ENCODE results near the gene PHLDB1. TPM values are rescaled to one million over a fixed set of nuclear protein-coding genes. Genes with fewer than 3 reads are reported as not detected.

Gene PHLDB1
- total RNA-seq, 1 experiment from 2014 or later = 36.2 TPM

- Histone ChIP-seq H3K79me2 (ENCODE audit: insufficient read depth, low read length) (no peaks in the 10 kb centered on the region), H3K36me3 (ENCODE audit: control insufficient read depth in 1 of 2, insufficient read depth in 2 of 2, low read length in 2 of 2) (peaks cover 3 to 4% of the 10 kb centered on the region in 2 experiments; a peak in 2 of 4 replicates), H3K9ac (ENCODE audit: low read length) (no peak overlapping the region), H4K20me1 (ENCODE audit: insufficient read depth) (no peaks in the 10 kb centered on the region), H2AFZ (ENCODE audit: low read depth, low read length, poor library complexity, severe bottlenecking) (no peak overlapping the region), H3K9me2 (ENCODE audit: insufficient read depth) (no peaks in the 10 kb centered on the region), H3K4me1 (ENCODE audit: control insufficient read depth in 1 of 2, insufficient read depth in 2 of 2, low read length in 2 of 2) (peaks cover 7 to 16% of the 10 kb centered on the region in 2 experiments; a peak in 3 of 4 replicates), H3K27ac (ENCODE audit: low read depth, low read length) (no peak overlapping the region), H3K27me3 (ENCODE audit: insufficient read depth, low read length) (no peaks in the 10 kb centered on the region), H3K9me3 (ENCODE audit: control insufficient read depth in 1 of 2, insufficient read depth in 1 of 2, low read depth in 1 of 2, low read length in 2 of 2) (no peaks in the 10 kb centered on the region), H3K4me2 (ENCODE audit: low read length) (no peak overlapping the region), H3K4me3 (replicated peaks in 1 of 2; ENCODE audit: low read depth in 1 of 2, low read length in 2 of 2) (no peak overlapping the region)
- intact Hi-C loops (cut with micrococcal nuclease) = no loop called here
- no peak for TF ChIP-seq CBX3 (IDR thresholded peaks at IDR 0.05; ENCODE audit: low read depth)
- no peak for TF ChIP-seq ZNF274 (IDR thresholded peaks at IDR 0.05; ENCODE audit: low read depth, low read length)
- no peak for TF ChIP-seq RAD21 (IDR thresholded peaks at IDR 0.05; ENCODE audit: low read depth)
- TF ChIP-seq FOSL1 (IDR thresholded peaks at IDR 0.05; ENCODE audit: low read depth) = no peak
- no peak for TF ChIP-seq EZH2 (IDR thresholded peaks at IDR 0.05)
- TF ChIP-seq SRF (IDR thresholded peaks at IDR 0.05; ENCODE audit: low read depth) = no peak
- TF ChIP-seq ELF1 (IDR thresholded peaks at IDR 0.05; ENCODE audit: borderline replicate concordance, low read depth) = no peak
- TF ChIP-seq EZH2phosphoT487 (IDR thresholded peaks at IDR 0.05; ENCODE audit: borderline replicate concordance) = no peak
- no peak for TF ChIP-seq POLR2A (IDR thresholded peaks at IDR 0.05; ENCODE audit: borderline replicate concordance, extremely low read depth, insufficient read depth, insufficient read length)
- POLR2A ChIA-PET = interaction anchor here (0.6 kb wide), 1 partner anchor 11 kb away, joined by 3 read pairs; no protein-coding TSS in a partner anchor
- DNase-seq (ENCODE audit: low read depth, low spot score) (no peak), ATAC-seq (no peak)
- RAD21 ChIA-PET (ENCODE audit: low non-redundant PET in 1 of 2, low total read pairs in 2 of 2, uncharacterized antibody in 2 of 2, unreplicated experiment in 2 of 2) = no interaction called here
- BruUV-seq (replicated peaks) = no TSS peak
- CTCF ChIA-PET = interaction anchor here (0.8 kb wide), 1 partner anchor 62 kb away, joined by 4 read pairs; no protein-coding TSS in a partner anchor
Measured at GRCh38 chr11:118657238-118657637, 49.8 kb downstream of the PHLDB1 start.

- peaks cover 3 to 4% of the 10 kb centered on the region in 2 experiments; a peak in 2 of 4 replicates for H3K36me3 ChIP-seq (ENCODE audit: control insufficient read depth in 1 of 2, insufficient read depth in 2 of 2, low read length in 2 of 2)
- TF ChIP-seq SRF (IDR thresholded peaks at IDR 0.05; ENCODE audit: low read depth) (no peak), JUND (IDR thresholded peaks at IDR 0.05) (no peak), EZH2 (IDR thresholded peaks at IDR 0.05) (no peak), YY1 (IDR thresholded peaks at IDR 0.05; ENCODE audit: extremely low read depth, insufficient replicate concordance, low read depth, low read length) (no peak), ZNF274 (IDR thresholded peaks at IDR 0.05; ENCODE audit: low read depth, low read length) (no peak), ZBTB33 (IDR thresholded peaks at IDR 0.05; ENCODE audit: extremely low read depth, insufficient replicate concordance, low read length) (no peak), EGR1 (IDR thresholded peaks at IDR 0.05; ENCODE audit: low read depth) (no peak), RAD21 (IDR thresholded peaks at IDR 0.05; ENCODE audit: low read depth) (no peak), POLR2A (IDR thresholded peaks at IDR 0.05; ENCODE audit: borderline replicate concordance, extremely low read depth, insufficient read depth, insufficient read length) (no peak)
Measured at GRCh38 chr11:118657709-118658428, 50.5 kb downstream of the PHLDB1 start.

More at GRCh38 chr11:118657709-118658428, 50.5 kb downstream of the PHLDB1 start:
- DNase-seq (ENCODE audit: low read depth, low spot score) (no peak), ATAC-seq (no peak)
- POLR2A ChIA-PET = no interaction called here
- Histone ChIP-seq H3K27me3 (ENCODE audit: insufficient read depth, low read length) (no peaks in the 10 kb centered on the region), H2AFZ (ENCODE audit: low read depth, low read length, poor library complexity, severe bottlenecking) (no peak overlapping the region), H3K9ac (ENCODE audit: low read length) (no peak overlapping the region), H3K79me2 (ENCODE audit: insufficient read depth, low read length) (no peaks in the 10 kb centered on the region), H3K4me3 (replicated peaks in 1 of 2; ENCODE audit: low read depth in 1 of 2, low read length in 2 of 2) (no peak overlapping the region), H3K4me1 (ENCODE audit: control insufficient read depth in 1 of 2, insufficient read depth in 2 of 2, low read length in 2 of 2) (peaks cover 7 to 16% of the 10 kb centered on the region in 2 experiments; a peak in 3 of 4 replicates), H4K20me1 (ENCODE audit: insufficient read depth) (no peaks in the 10 kb centered on the region), H3K9me2 (ENCODE audit: insufficient read depth) (no peaks in the 10 kb centered on the region), H3K4me2 (ENCODE audit: low read length) (no peak overlapping the region), H3K27ac (ENCODE audit: low read depth, low read length) (no peak overlapping the region; the same call in 1 of the 2 replicates), H3K9me3 (ENCODE audit: control insufficient read depth in 1 of 2, insufficient read depth in 1 of 2, low read depth in 1 of 2, low read length in 2 of 2) (no peaks in the 10 kb centered on the region)
- RAD21 ChIA-PET (ENCODE audit: low non-redundant PET in 1 of 2, low total read pairs in 2 of 2, uncharacterized antibody in 2 of 2, unreplicated experiment in 2 of 2) = interaction anchor here in 1 of 2 experiments (0.6 kb wide), 1 partner anchor 32 kb away, joined by 8 read pairs; no protein-coding TSS in a partner anchor
- CTCF ChIA-PET = interaction anchor here (0.8 to 1.6 kb wide), 4 partner anchors 23 to 63 kb away, joined by 3 to 5 read pairs (median 4); partner anchors contain the start of gene PHLDB1
- intact Hi-C loops (cut with micrococcal nuclease) = loop anchor here (2.0 kb wide), 1 partner anchor 51 kb away; the partner anchor contains the start of gene PHLDB1
- BruUV-seq (replicated peaks) = no TSS peak

Data from HCT116 (cell line).